GM13977 (cell line): ENCODE measurements around the gene CKAP5.

Experiments
- DNase-seq: peaks from one replicate; pipeline ENCODE4 v3.0.0; 2012; ENCODE audit warnings: low spot score
- in situ Hi-C: fragments of 300-500 bp; cut with MboI; formaldehyde crosslinking; loops from one replicate; pipeline ENCODE4 v1.12.0; 2022; ENCODE audit warnings: low sequenced_read_pairs, low pct_unique_long_range_greater_than_20kb, mixed read lengths, inconsistent platforms; ENCODE audit not compliant: unreplicated experiment
- TF ChIP-seq, protein P1 (sequence below): IDR thresholded peaks from 2 replicates; pipeline ENCODE4 v1.5.1; 2012; ENCODE audit warnings: mild to moderate bottlenecking, control low read depth; ENCODE audit not compliant: insufficient read depth; ENCODE audit errors: extremely low read depth, missing control alignments

CKAP5 gene

DNA sequence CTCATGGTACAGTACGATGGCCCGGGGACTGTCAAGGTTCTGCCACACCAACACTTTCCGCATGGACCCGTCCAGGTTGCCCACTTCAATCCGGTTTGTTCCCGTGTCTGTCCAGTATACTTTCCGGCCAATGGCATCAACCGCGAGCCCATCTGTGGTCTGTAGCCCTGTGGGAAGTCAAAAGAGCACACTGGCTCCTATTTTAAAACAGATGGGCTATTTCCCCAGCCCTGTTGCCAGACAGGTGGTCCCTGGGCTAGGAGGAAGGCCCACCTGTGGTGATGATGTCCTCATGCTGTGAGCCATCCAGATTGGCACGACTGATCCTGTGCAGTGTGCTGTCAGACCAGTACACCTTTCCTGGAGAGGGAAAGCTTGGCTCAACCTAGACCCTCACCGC lies 30.4 kb upstream of the CKAP5 start:
- in situ Hi-C loops, result no loop called here
- DNase-seq, result no peak
- TF ChIP-seq, protein P1, sequence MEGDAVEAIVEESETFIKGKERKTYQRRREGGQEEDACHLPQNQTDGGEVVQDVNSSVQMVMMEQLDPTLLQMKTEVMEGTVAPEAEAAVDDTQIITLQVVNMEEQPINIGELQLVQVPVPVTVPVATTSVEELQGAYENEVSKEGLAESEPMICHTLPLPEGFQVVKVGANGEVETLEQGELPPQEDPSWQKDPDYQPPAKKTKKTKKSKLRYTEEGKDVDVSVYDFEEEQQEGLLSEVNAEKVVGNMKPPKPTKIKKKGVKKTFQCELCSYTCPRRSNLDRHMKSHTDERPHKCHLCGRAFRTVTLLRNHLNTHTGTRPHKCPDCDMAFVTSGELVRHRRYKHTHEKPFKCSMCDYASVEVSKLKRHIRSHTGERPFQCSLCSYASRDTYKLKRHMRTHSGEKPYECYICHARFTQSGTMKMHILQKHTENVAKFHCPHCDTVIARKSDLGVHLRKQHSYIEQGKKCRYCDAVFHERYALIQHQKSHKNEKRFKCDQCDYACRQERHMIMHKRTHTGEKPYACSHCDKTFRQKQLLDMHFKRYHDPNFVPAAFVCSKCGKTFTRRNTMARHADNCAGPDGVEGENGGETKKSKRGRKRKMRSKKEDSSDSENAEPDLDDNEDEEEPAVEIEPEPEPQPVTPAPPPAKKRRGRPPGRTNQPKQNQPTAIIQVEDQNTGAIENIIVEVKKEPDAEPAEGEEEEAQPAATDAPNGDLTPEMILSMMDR, result no peak

DNA sequence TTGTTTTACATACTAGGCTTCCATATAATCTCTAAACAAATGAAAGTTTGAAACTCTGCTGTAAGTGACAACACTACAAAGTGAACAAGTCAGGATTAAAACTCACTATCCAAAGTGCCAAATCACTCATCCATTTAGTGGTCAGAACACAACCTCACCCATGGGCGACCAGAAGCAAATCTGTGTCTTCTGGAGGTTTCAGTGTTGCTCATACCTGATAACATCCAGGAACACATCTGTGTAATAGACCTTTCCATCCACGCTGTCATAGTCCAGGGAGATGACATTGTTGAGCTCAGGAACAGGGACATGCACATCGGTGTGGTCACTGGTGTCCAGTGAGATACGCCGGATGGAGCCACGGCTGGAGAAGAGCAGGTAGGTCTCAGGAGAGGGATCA lies 28.5 kb upstream of the CKAP5 start:
- in situ Hi-C loops, result no loop called here
- DNase-seq, result no peak
- TF ChIP-seq, protein P1, result no peak

DNA sequence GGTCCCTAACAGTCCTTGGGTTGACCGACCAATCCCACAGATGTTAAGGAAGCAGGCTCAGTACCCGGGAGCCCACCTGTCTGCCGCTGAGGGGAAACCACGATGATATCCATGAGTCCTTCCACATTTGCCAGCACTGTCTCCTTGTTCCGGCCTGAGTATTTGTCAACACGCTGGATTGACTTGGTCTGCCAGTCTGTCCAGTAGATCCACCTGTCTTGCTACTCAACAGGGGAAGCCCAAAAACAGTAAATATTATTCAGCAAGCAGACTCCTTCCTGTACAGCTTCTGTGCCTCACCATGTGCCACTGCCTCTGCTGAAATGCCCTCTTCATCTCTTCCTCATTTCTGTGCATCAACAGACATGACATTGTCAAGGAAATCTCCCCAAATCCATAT lies 22.8 kb upstream of the CKAP5 start:
- TF ChIP-seq, protein P1, result no peak
- no peak for DNase-seq
- in situ Hi-C loops, result no loop called here

DNA sequence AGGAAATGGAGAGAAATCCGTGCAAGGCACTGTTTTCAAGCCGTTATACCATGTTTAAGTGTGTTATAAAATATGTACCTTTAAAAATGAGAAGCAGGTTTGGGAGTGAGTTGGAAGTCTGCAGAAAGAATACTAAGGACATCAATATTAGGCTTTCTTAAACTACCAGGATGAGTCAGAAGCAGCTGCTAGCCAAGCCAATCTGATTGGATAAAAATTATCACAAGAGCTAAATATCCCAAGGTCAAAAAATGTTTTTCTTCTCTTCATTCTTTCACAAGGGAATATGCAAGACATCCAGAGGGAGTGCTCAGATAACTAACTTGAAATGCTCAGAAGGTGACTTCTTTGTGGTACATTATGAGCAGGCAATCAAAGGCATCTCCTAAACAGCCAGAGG lies 19.3 kb upstream of the CKAP5 start:
- TF ChIP-seq, protein P1, result no peak
- in situ Hi-C loops, result no loop called here
- DNase-seq, result no peak

DNA sequence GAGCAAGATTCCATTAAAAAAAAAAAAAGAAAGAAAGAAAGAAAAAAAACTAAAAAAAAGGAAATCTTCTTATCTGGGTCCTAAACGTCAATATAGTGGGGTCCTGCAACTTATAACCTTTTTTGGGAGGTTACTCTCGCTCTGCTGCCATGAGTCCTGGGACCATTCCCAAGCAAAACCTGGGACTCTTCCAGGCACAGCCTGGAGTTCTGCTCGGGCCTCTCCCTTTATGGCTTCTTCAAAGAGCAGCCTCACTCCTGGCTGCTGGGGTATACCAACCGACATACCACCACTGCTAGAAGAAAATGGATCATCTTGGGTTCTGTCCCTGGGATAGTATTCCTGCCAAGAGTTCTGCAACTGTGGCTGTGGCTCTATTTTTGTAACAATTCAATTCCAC lies 14.1 kb upstream of the CKAP5 start:
- in situ Hi-C loops, result no loop called here
- DNase-seq, result no peak
- TF ChIP-seq, protein P1, result no peak

DNA sequence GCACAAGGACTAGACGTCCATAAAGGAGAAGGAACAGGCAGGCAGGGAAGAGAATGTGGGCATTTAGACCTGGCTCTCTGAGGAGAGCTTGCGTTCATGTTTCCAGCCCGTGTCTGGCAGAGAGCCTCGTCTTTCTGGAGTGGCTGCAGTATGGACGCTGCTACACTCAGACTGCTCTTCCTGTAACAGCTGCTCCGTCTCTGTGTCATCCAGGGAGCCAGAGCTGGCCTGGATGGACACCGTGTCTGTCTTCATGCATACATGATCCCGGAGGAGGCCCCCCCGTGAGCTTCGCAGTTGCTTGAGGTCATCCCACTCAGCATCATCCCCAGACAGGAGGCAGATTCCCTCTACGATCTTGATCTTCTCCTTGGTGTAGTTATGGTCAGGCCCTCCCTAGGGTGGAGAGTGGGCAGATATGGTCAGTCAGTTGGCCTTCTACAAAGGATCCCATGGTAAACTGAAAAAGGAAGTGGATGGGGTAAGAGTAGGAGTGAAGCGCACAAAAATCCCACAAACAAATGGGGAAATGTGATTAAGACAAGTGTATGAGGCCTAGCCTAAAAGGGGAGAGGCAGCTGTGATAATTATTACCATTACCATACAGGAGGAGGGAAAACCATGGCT lies 13.0 kb upstream of the CKAP5 start:
- in situ Hi-C loops, result no loop called here
- DNase-seq, result no peak

More for the DNA sequence above, 13.0 kb upstream of the CKAP5 start:
- TF ChIP-seq, protein P1, result no peak
